Ammon's horn (tissue), 1 donor: Measurements from ENCODE around the gene TXNIP.
A peak's percentile ranks its signal among the peaks of the same experiment; 100 is the strongest.

Experiments used
- DNase-seq: peaks from one replicate; pipeline ENCODE4 v3.0.0-alpha.2; 2016; ENCODE audit warnings: low spot score

Gene TXNIP

GRCh38 chr1:146012703-146013558, 16.6 kb upstream of the TXNIP start:
- peak; percentile 80 for DNase-seq

GRCh38 chr1:146010126-146010738, 13.9 kb upstream of the TXNIP start:
- DNase-seq: no peak

GRCh38 chr1:146007489-146008133, 11.2 kb upstream of the TXNIP start:
- DNase-seq: no peak

- no peak for DNase-seq
These were observed 5.3 kb upstream of the TXNIP start for GRCh38 chr1:146001709-146002108.

- DNase-seq: no peak
These were observed 3.1 kb upstream of the TXNIP start for GRCh38 chr1:145999321-146000024.

GRCh38 chr1:145997718-145998023, 1.3 kb upstream of the TXNIP start:
- no peak for DNase-seq

- DNase-seq: no peak
These were observed 788 bp upstream of the TXNIP start for GRCh38 chr1:145997016-145997717.

GRCh38 chr1:145995964-145996432, 381 bp downstream of the TXNIP start:
- no peak for DNase-seq

GRCh38 chr1:145995148-145995881, 1.1 kb downstream of the TXNIP start:
- DNase-seq: no peak

GRCh38 chr1:145994391-145995120, 1.8 kb downstream of the TXNIP start:
- no peak for DNase-seq

GRCh38 chr1:145993618-145994390, 2.6 kb downstream of the TXNIP start:
- no peak for DNase-seq

GRCh38 chr1:145992958-145993617, 3.3 kb downstream of the TXNIP start:
- no peak for DNase-seq

- DNase-seq: no peak
These were observed 3.9 kb downstream of the TXNIP start for GRCh38 chr1:145992502-145992936.

- no peak for DNase-seq
These were observed 4.5 kb downstream of the TXNIP start for GRCh38 chr1:145991735-145992412.

GRCh38 chr1:145990249-145990855, 6.0 kb downstream of the TXNIP start:
- DNase-seq: no peak

- DNase-seq: no peak
These were observed 7.6 kb downstream of the TXNIP start for GRCh38 chr1:145988773-145989172.

GRCh38 chr1:145987926-145988325, 8.5 kb downstream of the TXNIP start:
- DNase-seq: no peak

- no peak for DNase-seq
These were observed 9.8 kb downstream of the TXNIP start for GRCh38 chr1:145986551-145986950.
